Activated naive CD8-positive, alpha-beta T cell treated with anti-CD3 and anti-CD28 coated beads, Interleukin-2, amount 50 U/mL, for 16 hours (primary cell): ENCODE data around the gene DPYSL4.
"Not testable (repeated sequence)": the region's sequence is repeated elsewhere in the genome, so short reads cannot be mapped to it uniquely, and the experiment has no call there.

Source experiments
- DNase-seq: peaks from one replicate; pipeline ENCODE4 v3.0.0-alpha.2; 2020; ENCODE audit warnings: low read depth, low spot score

The DPYSL4 gene

GRCh38 chr10:132206806-132207535, 20.2 kb downstream of the DPYSL4 start:
- no peak for DNase-seq

- no peak for DNase-seq
These were observed 21.1 kb downstream of the DPYSL4 start for GRCh38 chr10:132207536-132208461.

GRCh38 chr10:132208462-132209050, 21.8 kb downstream of the DPYSL4 start:
- DNase-seq: no peak

GRCh38 chr10:132209130-132209529, 22.4 kb downstream of the DPYSL4 start:
- no peak for DNase-seq

GRCh38 chr10:132209978-132210530, 23.3 kb downstream of the DPYSL4 start:
- DNase-seq: no peak

- no peak for DNase-seq
These were observed 24.0 kb downstream of the DPYSL4 start for GRCh38 chr10:132210766-132211165.

GRCh38 chr10:132211246-132211645, 24.5 kb downstream of the DPYSL4 start:
- DNase-seq: no peak

- no peak for DNase-seq
These were observed 26.1 kb downstream of the DPYSL4 start for GRCh38 chr10:132212816-132213215.

GRCh38 chr10:132213917-132214316, 27.2 kb downstream of the DPYSL4 start:
- DNase-seq: no peak

- DNase-seq: not testable (repeated sequence)
These were observed 29.7 kb downstream of the DPYSL4 start for GRCh38 chr10:132216441-132216840.

- DNase-seq: no peak
These were observed 32.7 kb downstream of the DPYSL4 start for GRCh38 chr10:132219486-132219885.

- DNase-seq: no peak
These were observed 33.3 kb downstream of the DPYSL4 start for GRCh38 chr10:132220061-132220460.

GRCh38 chr10:132220996-132221395, 34.2 kb downstream of the DPYSL4 start:
- DNase-seq: not testable (repeated sequence)

GRCh38 chr10:132222726-132223125, 36.0 kb downstream of the DPYSL4 start:
- no peak for DNase-seq

- peak; percentile 25 for DNase-seq
These were observed 36.4 kb downstream of the DPYSL4 start for GRCh38 chr10:132223156-132223590.

GRCh38 chr10:132223611-132224342, 37.0 kb downstream of the DPYSL4 start:
- DNase-seq: no peak

- no peak for DNase-seq
These were observed 37.8 kb downstream of the DPYSL4 start for GRCh38 chr10:132224343-132225072.

GRCh38 chr10:132225073-132225848, 38.5 kb downstream of the DPYSL4 start:
- no peak for DNase-seq

GRCh38 chr10:132225849-132226205, 39.1 kb downstream of the DPYSL4 start:
- DNase-seq: no peak
